Motor neuron (in vitro differentiated cells): ENCODE measurements around the gene ACSBG1. TPM values are rescaled to one million over a fixed set of nuclear protein-coding genes. Genes with fewer than 3 reads are reported as not detected.
"Not testable (repeated sequence)": the region's sequence is repeated elsewhere in the genome, so short reads cannot be mapped to it uniquely, and the experiment has no call there.

Experiments used
- ATAC-seq, 8 experiments: fragments of 200-7000 bp; cut with Tn5 transposase; replicated peaks in 6 of 8; 2 replicates each; pipeline ENCODE4 v1.8.0; 2021; ENCODE audit warnings: mild to moderate bottlenecking in 8 of 8, moderate library complexity in 8 of 8
- H3K27ac ChIP-seq, 2 donors: fragments of 250-450 bp; sonication (Bioruptor Pico); 2 replicates each; pipeline ENCODE4 v1.9.0; 2021; ENCODE audit warnings: antibody characterized with exemption in 2 of 2, mild to moderate bottlenecking in 2 of 2, moderate library complexity in 1 of 2
- H3K4me1 ChIP-seq, 2 donors: fragments of 250-450 bp; sonication (Bioruptor Pico); replicated peaks in 1 of 2; 2 replicates each; pipeline ENCODE4 v1.6.1; 2021; ENCODE audit warnings: antibody characterized with exemption in 2 of 2, mild to moderate bottlenecking in 2 of 2, moderate library complexity in 1 of 2
- H3K4me3 ChIP-seq, 5 donors: fragments of 250-450 bp; sonication (Bioruptor Pico); 2 replicates each; pipeline ENCODE4 v1.9.0; 2021; ENCODE audit warnings: antibody characterized with exemption in 5 of 5, mild to moderate bottlenecking in 5 of 5, moderate library complexity in 4 of 5
- WGBS, 10 experiments: fragments of 450-650 bp; shearing (Covaris generic); methylation state at CpG; one replicate each; pipeline ENCODE4 v1.0.0; 2022; 5-methylcytosine and 5-hydroxymethylcytosine counted together
- in situ Hi-C, 9 experiments: fragments of 400-800 bp; cut with MboI; loops; one replicate each; pipeline ENCODE4 v1.15.0; 2021; ENCODE audit warnings: low sequenced_read_pairs in 9 of 9, low pct_unique_long_range_greater_than_20kb in 2 of 9; ENCODE audit not compliant: unreplicated experiment in 9 of 9
- total RNA-seq, 8 experiments: library from RNA; unstranded; fragments of 300-600 nt; gene quantifications; 2 replicates each; pipeline versions ENCODE4 v1.2.3 to v1.2.4, GENCODE V29; 2022

The ACSBG1 gene
- total RNA-seq, 8 experiments from 2014 or later: 0.49 to 9.1 (median 1.9) TPM

- H3K27ac ChIP-seq: no peak overlapping the region
- WGBS, 10 experiments: 6 to 50% (median 23%) methylated on average over 1 to 2 of the region's 2 CpGs; no CpG with 5 or more reads in 2 of the 10 experiments
- no peaks in the 10 kb centered on the region for H3K4me1 ChIP-seq
- in situ Hi-C loops: no loop called here
- H3K4me3 ChIP-seq: no peak overlapping the region
- ATAC-seq: no peak
Measured at GRCh38 chr15:78157203-78157602, 77.2 kb downstream of the ACSBG1 start.

GRCh38 chr15:78156653-78157052, 77.7 kb downstream of the ACSBG1 start:
- Histone ChIP-seq H3K27ac (no peak overlapping the region), H3K4me3 (no peak overlapping the region), H3K4me1 (no peaks in the 10 kb centered on the region)
- no peak for ATAC-seq
- 0 to 50% (median 18%) methylated on average over 1 of the region's 1 CpG; no CpG with 5 or more reads in 1 of the 10 experiments for WGBS, 10 experiments
- in situ Hi-C loops: no loop called here

- H3K4me3 ChIP-seq: no peak overlapping the region
- in situ Hi-C loops: no loop called here
- peak in 1 of 8 experiments; percentile 23 for ATAC-seq
- H3K27ac ChIP-seq: no peak overlapping the region
- H3K4me1 ChIP-seq: peaks cover 0 to 5% of the 10 kb centered on the region in 2 donors
- 70 to 100% (median 88%) methylated on average over 1 to 4 of the region's 4 CpGs for WGBS, 10 experiments
Measured at GRCh38 chr15:78155355-78155939, 78.9 kb downstream of the ACSBG1 start.

- 75 to 100% (median 91%) methylated on average over 1 to 3 of the region's 3 CpGs; no CpG with 5 or more reads in 2 of the 10 experiments for WGBS, 10 experiments
- H3K4me3 ChIP-seq: no peak overlapping the region
- H3K27ac ChIP-seq: no peak overlapping the region
- ATAC-seq: no peak
- H3K4me1 ChIP-seq: peaks cover 0 to 10% of the 10 kb centered on the region in 2 donors
- in situ Hi-C loops: no loop called here
Measured at GRCh38 chr15:78154955-78155354, 79.4 kb downstream of the ACSBG1 start.

GRCh38 chr15:78151075-78151474, 83.3 kb downstream of the ACSBG1 start:
- H3K27ac ChIP-seq, H3K4me3 ChIP-seq, in situ Hi-C loops, ATAC-seq: not testable (repeated sequence)
- H3K4me1 ChIP-seq: peaks cover 4 to 15% of the 10 kb centered on the region in 2 donors
- WGBS, 10 experiments: 80 to 100% (median 100%) methylated on average over 1 to 3 of the region's 8 CpGs; no CpG with 5 or more reads in 5 of the 10 experiments

- H3K27ac ChIP-seq: peak overlapping the region; percentile 53 to 71
- peak in 7 of 8 experiments; percentile 0 to 8 (median 1) for ATAC-seq
- WGBS, 10 experiments: 0 to 40% (median 23%) methylated on average over 1 to 12 of the region's 20 CpGs; no CpG with 5 or more reads in 1 of the 10 experiments
Measured at GRCh38 chr15:78149805-78150751, 84.3 kb downstream of the ACSBG1 start.

GRCh38 chr15:78149068-78149804, 85.1 kb downstream of the ACSBG1 start, which contains the start of gene IDH3A:
TSS of gene IDH3A (plus strand) at chr15:78149362. CDS start at chr15:78149404, 42 bp downstream.
- in situ Hi-C loops: no loop called here
- ATAC-seq: peak; percentile 88 to 94 (median 92)
- peaks cover 4 to 15% of the 10 kb centered on the region in 2 donors for H3K4me1 ChIP-seq
- WGBS, 10 experiments: 0% methylated on average over 2 to 13 of the region's 79 CpGs; no CpG with 5 or more reads in 5 of the 10 experiments
- H3K27ac ChIP-seq: peak within 1 kb of the TSS; percentile 53 to 71
- H3K4me3 ChIP-seq: peak within 1 kb of the TSS; percentile 55 to 93 (median 76)

More at GRCh38 chr15:78149805-78150751, 84.3 kb downstream of the ACSBG1 start:
- in situ Hi-C loops: no loop called here
- Histone ChIP-seq H3K4me1 (peaks cover 4 to 15% of the 10 kb centered on the region in 2 donors), H3K4me3 (peak overlapping the region; percentile 55 to 93 (median 76))

GRCh38 chr15:78148392-78149067, 85.8 kb downstream of the ACSBG1 start:
- ATAC-seq: peak; percentile 1 to 12 (median 4)
- 0 to 40% (median 11%) methylated on average over 2 to 14 of the region's 14 CpGs for WGBS, 10 experiments
- peak overlapping the region; percentile 55 to 93 (median 76) for H3K4me3 ChIP-seq
- no peak overlapping the region for H3K27ac ChIP-seq
- in situ Hi-C loops: no loop called here
- H3K4me1 ChIP-seq: peaks cover 4 to 15% of the 10 kb centered on the region in 2 donors

GRCh38 chr15:78147566-78147965, 86.8 kb downstream of the ACSBG1 start:
- Histone ChIP-seq H3K4me1 (peaks cover 4 to 15% of the 10 kb centered on the region in 2 donors), H3K4me3 (no peak overlapping the region), H3K27ac (no peak overlapping the region)
- ATAC-seq: no peak
- in situ Hi-C loops: no loop called here
- WGBS, 10 experiments: 61 to 100% (median 89%) methylated on average over 1 to 4 of the region's 6 CpGs; no CpG with 5 or more reads in 3 of the 10 experiments

GRCh38 chr15:78146425-78147154, 87.8 kb downstream of the ACSBG1 start:
- in situ Hi-C loops: no loop called here
- peaks cover 4 to 15% of the 10 kb centered on the region in 2 donors for H3K4me1 ChIP-seq
- ATAC-seq: no peak
- H3K27ac ChIP-seq: no peak overlapping the region
- no peak overlapping the region for H3K4me3 ChIP-seq
- WGBS, 10 experiments: 71 to 100% (median 83%) methylated on average over 1 to 4 of the region's 4 CpGs; no CpG with 5 or more reads in 3 of the 10 experiments

- ATAC-seq: no peak
- in situ Hi-C loops: no loop called here
- Histone ChIP-seq H3K27ac (no peak overlapping the region), H3K4me1 (no peaks in the 10 kb centered on the region), H3K4me3 (no peak overlapping the region)
- 42 to 100% (median 81%) methylated on average over 1 to 3 of the region's 3 CpGs; no CpG with 5 or more reads in 5 of the 10 experiments for WGBS, 10 experiments
Measured at GRCh38 chr15:78142332-78142731, 92.0 kb downstream of the ACSBG1 start.

GRCh38 chr15:78140292-78140691, 94.1 kb downstream of the ACSBG1 start:
- ATAC-seq: no peak
- Histone ChIP-seq H3K27ac (no peak overlapping the region), H3K4me3 (no peak overlapping the region), H3K4me1 (no peaks in the 10 kb centered on the region)
- in situ Hi-C loops: no loop called here
